Panc1 (cell line): ENCODE results near the gene ARHGAP32. TPM values are rescaled to one million over a fixed set of nuclear protein-coding genes. Genes with fewer than 3 reads are reported as not detected.

Experiments
- ATAC-seq: fragments of 200-7000 bp; cut with Tn5 transposase; 2 replicates; pipeline ENCODE4 v1.9.1; 2020; ENCODE audit warnings: mild to moderate bottlenecking, moderate library complexity
- BruUV-seq: library from RNA; stranded (reverse); fragments of 400-500 nt; replicated peaks from 2 replicates; lab custom pipeline; 2021; lab: Mats Ljungman, UMichigan
- CTCF ChIA-PET: fragments of 300-600 bp; sonication (Branson Sonifier 250); formaldehyde crosslinking; loops from one replicate; lab custom pipeline; 2022; ENCODE audit warnings: antibody characterized with exemption; lab: Charles Lee
- POLR2A ChIA-PET: fragments of 300-600 bp; sonication (Branson Sonifier 250); formaldehyde crosslinking; loops from one replicate; lab custom pipeline; 2022; ENCODE audit warnings: antibody characterized with exemption; lab: Charles Lee
- DNase-seq: peaks from one replicate; pipeline ENCODE4 v3.0.0-alpha.2; 2010; ENCODE audit warnings: low read depth, low spot score
- H3K27ac ChIP-seq: 2 replicates; pipeline ENCODE4 v1.5.1; 2011; ENCODE audit warnings: mild to moderate bottlenecking, low read length, inconsistent platforms
- H3K27me3 ChIP-seq: fragments of 200-500 bp; sonication (Bioruptor generic); 2 replicates; pipeline ENCODE4 v1.6.0; 2014; ENCODE audit warnings: low read length, inconsistent platforms; ENCODE audit not compliant: control insufficient read depth, insufficient read depth
- H3K36me3 ChIP-seq: fragments of 200-500 bp; sonication (Bioruptor generic); 2 replicates; pipeline ENCODE4 v1.5.1; 2014; ENCODE audit warnings: inconsistent platforms, mild to moderate bottlenecking, low read length, moderate library complexity; ENCODE audit not compliant: control insufficient read depth, insufficient read depth
- H3K4me1 ChIP-seq: 2 replicates; pipeline ENCODE4 v1.5.1; 2011; ENCODE audit warnings: inconsistent platforms, mild to moderate bottlenecking, low read length, moderate library complexity; ENCODE audit not compliant: control insufficient read depth, insufficient read depth
- H3K4me3 ChIP-seq, 2 experiments: 2 replicates each; pipeline ENCODE4 v1.5.1; 2011 to 2012; ENCODE audit warnings: low read depth in 2 of 2, low read length in 2 of 2, mild to moderate bottlenecking in 2 of 2, inconsistent platforms in 1 of 2, moderate library complexity in 1 of 2
- H3K9me3 ChIP-seq: fragments of 200-500 bp; sonication (Bioruptor generic); 2 replicates; pipeline ENCODE4 v1.5.1; 2014; ENCODE audit warnings: low read depth, mild to moderate bottlenecking, inconsistent platforms, low read length, moderate library complexity; ENCODE audit not compliant: control insufficient read depth, insufficient read depth
- POLR2AphosphoS5 ChIP-seq: IDR thresholded peaks from 2 replicates; pipeline ENCODE4 v1.6.1; 2012; ENCODE audit warnings: mild to moderate bottlenecking, low read depth, low read length, moderate library complexity
- SIN3A ChIP-seq: IDR thresholded peaks from 2 replicates; pipeline ENCODE4 v1.6.1; 2012; ENCODE audit warnings: low read depth, mild to moderate bottlenecking, low read length, moderate library complexity, borderline replicate concordance; ENCODE audit not compliant: insufficient read depth
- TCF7L2 ChIP-seq: IDR thresholded peaks from 2 replicates; pipeline ENCODE4 v1.6.1; 2011; ENCODE audit warnings: mild to moderate bottlenecking, low read depth, low read length, inconsistent platforms
- in situ Hi-C: cut with HindIII; loops from 2 replicates; pipeline ENCODE4 v1.10.0; 2016; ENCODE audit warnings: low sequenced_read_pairs, low pct_unique_long_range_greater_than_20kb
- intact Hi-C: fragments of 100-400 bp; cut with micrococcal nuclease; formaldehyde crosslinking; loops from one replicate; pipeline ENCODE4 v1.10.0; 2022; ENCODE audit not compliant: unreplicated experiment
- total RNA-seq: library from RNA; stranded (reverse); gene quantifications from one replicate; pipeline ENCODE4 v1.2.1, GENCODE V29; 2021; ENCODE audit not compliant: unreplicated experiment
- TF ChIP-seq, protein P1 (sequence below), 2 experiments: IDR thresholded peaks; 2 replicates each; pipeline ENCODE4 v1.6.1; 2011 to 2012; ENCODE audit warnings: low read depth in 2 of 2, control low read depth in 1 of 2, low read length in 1 of 2, mild to moderate bottlenecking in 1 of 2, moderate library complexity in 1 of 2; ENCODE audit not compliant: insufficient read depth in 1 of 2
- TF ChIP-seq, protein P2 (sequence below): fragments of 450-650 bp; IDR thresholded peaks from 2 replicates; pipeline ENCODE4 v1.5.1; 2017; ENCODE audit warnings: mild to moderate bottlenecking

ARHGAP32 gene
- total RNA-seq, 1 experiment from 2014 or later, result 44.6 TPM

GRCh38 chr11:128941110-128941509, 251.0 kb downstream of the ARHGAP32 start:
- no peak overlapping the region for H3K4me3 ChIP-seq
- ChIA-PET POLR2A (no interaction called here), CTCF (no interaction called here)
- in situ Hi-C loops (no loop called here), intact Hi-C loops (no loop called here)
- no peak overlapping the region for H3K27ac ChIP-seq
- H3K4me1 ChIP-seq, result no peaks in the 10 kb centered on the region
- DNase-seq, result no peak
- H3K36me3 ChIP-seq, result no peaks in the 10 kb centered on the region
- ATAC-seq, result no peak
- H3K9me3 ChIP-seq, result no peaks in the 10 kb centered on the region
- TF ChIP-seq SIN3A (no peak), POLR2AphosphoS5 (no peak), TCF7L2 (no peak)
- TF ChIP-seq, protein P1, sequence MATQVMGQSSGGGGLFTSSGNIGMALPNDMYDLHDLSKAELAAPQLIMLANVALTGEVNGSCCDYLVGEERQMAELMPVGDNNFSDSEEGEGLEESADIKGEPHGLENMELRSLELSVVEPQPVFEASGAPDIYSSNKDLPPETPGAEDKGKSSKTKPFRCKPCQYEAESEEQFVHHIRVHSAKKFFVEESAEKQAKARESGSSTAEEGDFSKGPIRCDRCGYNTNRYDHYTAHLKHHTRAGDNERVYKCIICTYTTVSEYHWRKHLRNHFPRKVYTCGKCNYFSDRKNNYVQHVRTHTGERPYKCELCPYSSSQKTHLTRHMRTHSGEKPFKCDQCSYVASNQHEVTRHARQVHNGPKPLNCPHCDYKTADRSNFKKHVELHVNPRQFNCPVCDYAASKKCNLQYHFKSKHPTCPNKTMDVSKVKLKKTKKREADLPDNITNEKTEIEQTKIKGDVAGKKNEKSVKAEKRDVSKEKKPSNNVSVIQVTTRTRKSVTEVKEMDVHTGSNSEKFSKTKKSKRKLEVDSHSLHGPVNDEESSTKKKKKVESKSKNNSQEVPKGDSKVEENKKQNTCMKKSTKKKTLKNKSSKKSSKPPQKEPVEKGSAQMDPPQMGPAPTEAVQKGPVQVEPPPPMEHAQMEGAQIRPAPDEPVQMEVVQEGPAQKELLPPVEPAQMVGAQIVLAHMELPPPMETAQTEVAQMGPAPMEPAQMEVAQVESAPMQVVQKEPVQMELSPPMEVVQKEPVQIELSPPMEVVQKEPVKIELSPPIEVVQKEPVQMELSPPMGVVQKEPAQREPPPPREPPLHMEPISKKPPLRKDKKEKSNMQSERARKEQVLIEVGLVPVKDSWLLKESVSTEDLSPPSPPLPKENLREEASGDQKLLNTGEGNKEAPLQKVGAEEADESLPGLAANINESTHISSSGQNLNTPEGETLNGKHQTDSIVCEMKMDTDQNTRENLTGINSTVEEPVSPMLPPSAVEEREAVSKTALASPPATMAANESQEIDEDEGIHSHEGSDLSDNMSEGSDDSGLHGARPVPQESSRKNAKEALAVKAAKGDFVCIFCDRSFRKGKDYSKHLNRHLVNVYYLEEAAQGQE (IDR thresholded peaks at IDR 0.05; ENCODE audit: insufficient read depth in 1 of 2, low read depth in 2 of 2, low read length in 1 of 2), result no peak
- TF ChIP-seq, protein P2, sequence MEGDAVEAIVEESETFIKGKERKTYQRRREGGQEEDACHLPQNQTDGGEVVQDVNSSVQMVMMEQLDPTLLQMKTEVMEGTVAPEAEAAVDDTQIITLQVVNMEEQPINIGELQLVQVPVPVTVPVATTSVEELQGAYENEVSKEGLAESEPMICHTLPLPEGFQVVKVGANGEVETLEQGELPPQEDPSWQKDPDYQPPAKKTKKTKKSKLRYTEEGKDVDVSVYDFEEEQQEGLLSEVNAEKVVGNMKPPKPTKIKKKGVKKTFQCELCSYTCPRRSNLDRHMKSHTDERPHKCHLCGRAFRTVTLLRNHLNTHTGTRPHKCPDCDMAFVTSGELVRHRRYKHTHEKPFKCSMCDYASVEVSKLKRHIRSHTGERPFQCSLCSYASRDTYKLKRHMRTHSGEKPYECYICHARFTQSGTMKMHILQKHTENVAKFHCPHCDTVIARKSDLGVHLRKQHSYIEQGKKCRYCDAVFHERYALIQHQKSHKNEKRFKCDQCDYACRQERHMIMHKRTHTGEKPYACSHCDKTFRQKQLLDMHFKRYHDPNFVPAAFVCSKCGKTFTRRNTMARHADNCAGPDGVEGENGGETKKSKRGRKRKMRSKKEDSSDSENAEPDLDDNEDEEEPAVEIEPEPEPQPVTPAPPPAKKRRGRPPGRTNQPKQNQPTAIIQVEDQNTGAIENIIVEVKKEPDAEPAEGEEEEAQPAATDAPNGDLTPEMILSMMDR, result no peak
- no TSS peak for BruUV-seq
- H3K27me3 ChIP-seq, result no peaks in the 10 kb centered on the region

GRCh38 chr11:128940603-128941002, 251.5 kb downstream of the ARHGAP32 start:
- ChIA-PET CTCF (no interaction called here), POLR2A (no interaction called here)
- Histone ChIP-seq H3K4me1 (no peaks in the 10 kb centered on the region), H3K27me3 (no peaks in the 10 kb centered on the region), H3K4me3 (no peak overlapping the region), H3K27ac (no peak overlapping the region), H3K9me3 (no peaks in the 10 kb centered on the region), H3K36me3 (no peaks in the 10 kb centered on the region)
- no TSS peak for BruUV-seq
- in situ Hi-C loops, result no loop called here
- intact Hi-C loops, result no loop called here
- no peak for DNase-seq
- no peak for TF ChIP-seq POLR2AphosphoS5
- no peak for TF ChIP-seq TCF7L2
- TF ChIP-seq, protein P1 (IDR thresholded peaks at IDR 0.05; ENCODE audit: insufficient read depth in 1 of 2, low read depth in 2 of 2, low read length in 1 of 2), result no peak
- TF ChIP-seq SIN3A, result no peak
- no peak for ATAC-seq
